GM18907 (cell line): ENCODE results near the gene SNORC.
"Not testable (repeated sequence)": the region's sequence is repeated elsewhere in the genome, so short reads cannot be mapped to it uniquely, and the experiment has no call there.

Experiments
- ATAC-seq: cut with Tn5 transposase; IDR thresholded peaks from one replicate; pipeline ENCODE4 v1.9.1; 2021; ENCODE audit warnings: mild to moderate bottlenecking, moderate library complexity; ENCODE audit not compliant: unreplicated experiment

Gene SNORC

GRCh38 chr2:232870018-232870765, at the start of gene SNORC:
TSS of gene SNORC (plus strand) at chr2:232870264. CDS start at chr2:232870342, 78 bp downstream.
- ATAC-seq: no peak

- ATAC-seq: no peak
These were observed 40.1 kb upstream of the SNORC start for GRCh38 chr2:232829988-232830387.

- ATAC-seq: no peak
These were observed 38.6 kb upstream of the SNORC start for GRCh38 chr2:232831496-232831895.

GRCh38 chr2:232833830-232834229, 36.2 kb upstream of the SNORC start:
- ATAC-seq: no peak

GRCh38 chr2:232835687-232836208, 34.3 kb upstream of the SNORC start:
- no peak for ATAC-seq

GRCh38 chr2:232836934-232837333, 33.1 kb upstream of the SNORC start:
- no peak for ATAC-seq

- peak; percentile 73 for ATAC-seq
These were observed 31.6 kb upstream of the SNORC start for GRCh38 chr2:232838406-232838874.

GRCh38 chr2:232839411-232840079, 30.5 kb upstream of the SNORC start:
- ATAC-seq: no peak

GRCh38 chr2:232842689-232843088, 27.4 kb upstream of the SNORC start:
- no peak for ATAC-seq

- ATAC-seq: no peak
These were observed 26.2 kb upstream of the SNORC start for GRCh38 chr2:232843834-232844233.

GRCh38 chr2:232846055-232846454, 24.0 kb upstream of the SNORC start:
- no peak for ATAC-seq

- ATAC-seq: no peak
These were observed 20.0 kb upstream of the SNORC start for GRCh38 chr2:232850039-232850438.

GRCh38 chr2:232852081-232852480, 18.0 kb upstream of the SNORC start:
- not testable (repeated sequence) for ATAC-seq

GRCh38 chr2:232852676-232853075, 17.4 kb upstream of the SNORC start:
- ATAC-seq: no peak

GRCh38 chr2:232854082-232854481, 16.0 kb upstream of the SNORC start:
- no peak for ATAC-seq

GRCh38 chr2:232857158-232857563, 12.9 kb upstream of the SNORC start:
- ATAC-seq: no peak

- ATAC-seq: no peak
These were observed 10.6 kb upstream of the SNORC start for GRCh38 chr2:232859385-232859916.

GRCh38 chr2:232860593-232861241, 9.3 kb upstream of the SNORC start:
- ATAC-seq: no peak

GRCh38 chr2:232861353-232861752, 8.7 kb upstream of the SNORC start:
- no peak for ATAC-seq

GRCh38 chr2:232863996-232864395, 6.1 kb upstream of the SNORC start:
- ATAC-seq: no peak

GRCh38 chr2:232865165-232865564, 4.9 kb upstream of the SNORC start:
- ATAC-seq: no peak
